ENCODE measurements around the gene ZNF420.

Gene ZNF420

GRCh38 chr19:37160153-37160552 lies 81.9 kb downstream of the ZNF420 start:
- no peak overlapping the region for H3K9ac ChIP-seq (ENCODE audit: low read depth, low read length, poor library complexity)
- H3K27ac ChIP-seq (replicated peaks; ENCODE audit: low read length): no peak overlapping the region
- no peak overlapping the region for H3K23ac ChIP-seq (ENCODE audit: low read depth, low read length, poor library complexity)
- H4K8ac ChIP-seq (ENCODE audit: low read depth, low read length): no peak overlapping the region
- peaks cover 15 to 93% of the 10 kb centered on the region in 2 donors for H3K9me3 ChIP-seq (replicated peaks in 1 of 2; ENCODE audit: control insufficient read depth in 2 of 2, insufficient read depth in 1 of 2, low read depth in 1 of 2, low read length in 2 of 2)
- H2BK120ac ChIP-seq (ENCODE audit: low read depth, low read length): no peak overlapping the region
- whole genome bisulfite sequencing, 2 donors (ENCODE audit: extremely low coverage in 2 of 2, insufficient read length in 2 of 2, insufficient replicate concordance in 1 of 2): no CpG with 5 or more reads among the region's 1 CpG
- H2AK5ac ChIP-seq (ENCODE audit: low read depth, low read length): no peak overlapping the region
- no peak overlapping the region for H2BK15ac ChIP-seq (ENCODE audit: low read length)
- no peak overlapping the region for H3K4me2 ChIP-seq (ENCODE audit: insufficient read depth, low read length, poor library complexity, severe bottlenecking)
- no peaks in the 10 kb centered on the region for H3K4me1 ChIP-seq (ENCODE audit: control insufficient read depth in 2 of 2, insufficient read depth in 1 of 2, low read depth in 1 of 2, low read length in 2 of 2)
- H2AFZ ChIP-seq (ENCODE audit: low read length): no peak overlapping the region
- no peak for DNase-seq (ENCODE audit: low spot score)
- H3K36me3 ChIP-seq (replicated peaks in 1 of 2; ENCODE audit: control insufficient read depth in 2 of 2, insufficient read depth in 2 of 2, low read length in 2 of 2): peaks cover 15 to 88% of the 10 kb centered on the region in 2 donors
- no peak overlapping the region for H3K4me3 ChIP-seq (ENCODE audit: low read length in 2 of 2)
- H3K4ac ChIP-seq (ENCODE audit: low read length): no peak overlapping the region
- H3K14ac ChIP-seq (ENCODE audit: low read length): no peak overlapping the region
- no peak overlapping the region for H2BK5ac ChIP-seq (ENCODE audit: low read length)
- no peak overlapping the region for H2BK12ac ChIP-seq (ENCODE audit: low read length)
- no peak overlapping the region for H4K91ac ChIP-seq (ENCODE audit: low read depth, low read length, poor library complexity)
- H3K79me1 ChIP-seq (ENCODE audit: low read depth, low read length): no peaks in the 10 kb centered on the region
- H3K27me3 ChIP-seq (ENCODE audit: control insufficient read depth in 3 of 3, insufficient read depth in 3 of 3, low read depth in 1 of 3, low read length in 3 of 3): no peaks in the 10 kb centered on the region
- H3K18ac ChIP-seq (ENCODE audit: low read length): no peak overlapping the region

- DNase-seq (ENCODE audit: low spot score): no peak
- no peak overlapping the region for H3K27ac ChIP-seq (replicated peaks; ENCODE audit: low read length)
- H2BK5ac ChIP-seq (ENCODE audit: low read length): no peak overlapping the region
- H3K18ac ChIP-seq (ENCODE audit: low read length): no peak overlapping the region
- no peak overlapping the region for H2BK12ac ChIP-seq (ENCODE audit: low read length)
- H2AK5ac ChIP-seq (ENCODE audit: low read depth, low read length): no peak overlapping the region
- H3K27me3 ChIP-seq (ENCODE audit: control insufficient read depth in 3 of 3, insufficient read depth in 3 of 3, low read depth in 1 of 3, low read length in 3 of 3): no peaks in the 10 kb centered on the region
- no peak overlapping the region for H3K4ac ChIP-seq (ENCODE audit: low read length)
- H3K4me2 ChIP-seq (ENCODE audit: insufficient read depth, low read length, poor library complexity, severe bottlenecking): no peak overlapping the region
- H4K91ac ChIP-seq (ENCODE audit: low read depth, low read length, poor library complexity): no peak overlapping the region
- H2AFZ ChIP-seq (ENCODE audit: low read length): no peak overlapping the region
- H2BK15ac ChIP-seq (ENCODE audit: low read length): no peak overlapping the region
- no peaks in the 10 kb centered on the region for H3K4me1 ChIP-seq (ENCODE audit: control insufficient read depth in 2 of 2, insufficient read depth in 1 of 2, low read depth in 1 of 2, low read length in 2 of 2)
- no peak overlapping the region for H3K4me3 ChIP-seq (ENCODE audit: low read length in 2 of 2)
- H3K9ac ChIP-seq (ENCODE audit: low read depth, low read length, poor library complexity): no peak overlapping the region
- H3K23ac ChIP-seq (ENCODE audit: low read depth, low read length, poor library complexity): no peak overlapping the region
- H3K9me3 ChIP-seq (replicated peaks in 1 of 2; ENCODE audit: control insufficient read depth in 2 of 2, insufficient read depth in 1 of 2, low read depth in 1 of 2, low read length in 2 of 2): peaks cover 14 to 90% of the 10 kb centered on the region in 2 donors
- no peak overlapping the region for H4K8ac ChIP-seq (ENCODE audit: low read depth, low read length)
- peaks cover 19 to 92% of the 10 kb centered on the region in 2 donors for H3K36me3 ChIP-seq (replicated peaks in 1 of 2; ENCODE audit: control insufficient read depth in 2 of 2, insufficient read depth in 2 of 2, low read length in 2 of 2)
- no peak overlapping the region for H2BK120ac ChIP-seq (ENCODE audit: low read depth, low read length)
- no CpG with 5 or more reads among the region's 1 CpG for WGBS, 2 donors (ENCODE audit: extremely low coverage in 2 of 2, insufficient read length in 2 of 2, insufficient replicate concordance in 1 of 2)
- H3K79me1 ChIP-seq (ENCODE audit: low read depth, low read length): peaks cover 3% of the 10 kb centered on the region
- H3K14ac ChIP-seq (ENCODE audit: low read length): no peak overlapping the region
These were observed 87.4 kb downstream of the ZNF420 start for GRCh38 chr19:37165635-37166034.

- Histone ChIP-seq H2AFZ (ENCODE audit: low read length) (peak within 1 kb of the TSS; percentile 94), H3K27me3 (ENCODE audit: control insufficient read depth in 3 of 3, insufficient read depth in 3 of 3, low read depth in 1 of 3, low read length in 3 of 3) (no peaks in the 10 kb centered on the region), H3K9me3 (replicated peaks in 1 of 2; ENCODE audit: control insufficient read depth in 2 of 2, insufficient read depth in 1 of 2, low read depth in 1 of 2, low read length in 2 of 2) (peaks cover 7 to 47% of the 10 kb centered on the region in 2 donors), H3K14ac (ENCODE audit: low read length) (no peak within 1 kb of the TSS), H2BK12ac (ENCODE audit: low read length) (no peak within 1 kb of the TSS), H3K18ac (ENCODE audit: low read length) (no peak within 1 kb of the TSS), H3K9ac (ENCODE audit: low read depth, low read length, poor library complexity) (no peak within 1 kb of the TSS), H2BK5ac (ENCODE audit: low read length) (no peak within 1 kb of the TSS), H2AK5ac (ENCODE audit: low read depth, low read length) (no peak within 1 kb of the TSS), H3K4me3 (ENCODE audit: low read length in 2 of 2) (peak within 1 kb of the TSS; percentile 78 to 99), H3K79me1 (ENCODE audit: low read depth, low read length) (peaks cover 3% of the 10 kb centered on the region), H3K4ac (ENCODE audit: low read length) (no peak within 1 kb of the TSS), H3K36me3 (replicated peaks in 1 of 2; ENCODE audit: control insufficient read depth in 2 of 2, insufficient read depth in 2 of 2, low read length in 2 of 2) (peaks cover 12 to 32% of the 10 kb centered on the region in 2 donors), H3K27ac (replicated peaks; ENCODE audit: low read length) (no peak within 1 kb of the TSS), H2BK15ac (ENCODE audit: low read length) (no peak within 1 kb of the TSS), H3K4me2 (ENCODE audit: insufficient read depth, low read length, poor library complexity, severe bottlenecking) (peak within 1 kb of the TSS; percentile 38), H4K91ac (ENCODE audit: low read depth, low read length, poor library complexity) (no peak within 1 kb of the TSS), H2BK120ac (ENCODE audit: low read depth, low read length) (no peak within 1 kb of the TSS), H3K23ac (ENCODE audit: low read depth, low read length, poor library complexity) (no peak within 1 kb of the TSS), H3K4me1 (ENCODE audit: control insufficient read depth in 2 of 2, insufficient read depth in 1 of 2, low read depth in 1 of 2, low read length in 2 of 2) (no peaks in the 10 kb centered on the region), H4K8ac (ENCODE audit: low read depth, low read length) (no peak within 1 kb of the TSS)
- DNase-seq (ENCODE audit: low spot score): peak; percentile 86
- no CpG with 5 or more reads among the region's 30 CpGs for WGBS, 2 donors (ENCODE audit: extremely low coverage in 2 of 2, insufficient read length in 2 of 2, insufficient replicate concordance in 1 of 2)
These were observed 94.4 kb downstream of the ZNF420 start, which contains the start of gene ZNF585A for GRCh38 chr19:37172368-37173366. ZNF585A (minus strand) TSS chr19:37172695; CDS start chr19:37169910, 2,785 bp downstream.

All from neuronal stem cell (in vitro differentiated cells).